Measurements from ENCODE around the gene SNU13.
"Not testable (repeated sequence)": the region's sequence is repeated elsewhere in the genome, so short reads cannot be mapped to it uniquely, and the experiment has no call there.

SNU13 gene

DNA sequence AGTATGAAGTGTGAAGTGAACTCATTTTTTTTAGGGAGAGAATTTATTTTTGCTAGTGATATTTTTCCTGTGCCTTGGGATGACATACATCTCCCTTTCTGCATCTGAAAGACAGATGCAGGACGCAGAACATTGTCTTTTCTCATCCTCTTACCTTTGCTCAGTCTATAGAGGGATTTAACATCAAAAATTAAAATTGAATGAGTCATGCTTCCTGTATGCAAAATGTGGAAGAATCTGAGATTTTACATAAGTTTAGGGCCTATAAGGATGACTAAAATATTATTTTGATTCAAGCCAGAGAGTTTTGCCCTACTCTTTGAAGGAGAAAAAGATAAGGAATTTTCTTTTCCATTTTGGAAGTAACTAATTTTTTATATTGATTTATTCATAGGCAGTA lies 40.2 kb downstream of the SNU13 start:
- TF ChIP-seq, protein P1, sequence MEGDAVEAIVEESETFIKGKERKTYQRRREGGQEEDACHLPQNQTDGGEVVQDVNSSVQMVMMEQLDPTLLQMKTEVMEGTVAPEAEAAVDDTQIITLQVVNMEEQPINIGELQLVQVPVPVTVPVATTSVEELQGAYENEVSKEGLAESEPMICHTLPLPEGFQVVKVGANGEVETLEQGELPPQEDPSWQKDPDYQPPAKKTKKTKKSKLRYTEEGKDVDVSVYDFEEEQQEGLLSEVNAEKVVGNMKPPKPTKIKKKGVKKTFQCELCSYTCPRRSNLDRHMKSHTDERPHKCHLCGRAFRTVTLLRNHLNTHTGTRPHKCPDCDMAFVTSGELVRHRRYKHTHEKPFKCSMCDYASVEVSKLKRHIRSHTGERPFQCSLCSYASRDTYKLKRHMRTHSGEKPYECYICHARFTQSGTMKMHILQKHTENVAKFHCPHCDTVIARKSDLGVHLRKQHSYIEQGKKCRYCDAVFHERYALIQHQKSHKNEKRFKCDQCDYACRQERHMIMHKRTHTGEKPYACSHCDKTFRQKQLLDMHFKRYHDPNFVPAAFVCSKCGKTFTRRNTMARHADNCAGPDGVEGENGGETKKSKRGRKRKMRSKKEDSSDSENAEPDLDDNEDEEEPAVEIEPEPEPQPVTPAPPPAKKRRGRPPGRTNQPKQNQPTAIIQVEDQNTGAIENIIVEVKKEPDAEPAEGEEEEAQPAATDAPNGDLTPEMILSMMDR (IDR thresholded peaks at IDR 0.05; ENCODE audit: control insufficient read depth, extremely low read depth, insufficient read depth): no peak
- no peak for DNase-seq (ENCODE audit: low read depth)
- H3K4me3 ChIP-seq (ENCODE audit: low read depth, low read length): no peak overlapping the region

DNA sequence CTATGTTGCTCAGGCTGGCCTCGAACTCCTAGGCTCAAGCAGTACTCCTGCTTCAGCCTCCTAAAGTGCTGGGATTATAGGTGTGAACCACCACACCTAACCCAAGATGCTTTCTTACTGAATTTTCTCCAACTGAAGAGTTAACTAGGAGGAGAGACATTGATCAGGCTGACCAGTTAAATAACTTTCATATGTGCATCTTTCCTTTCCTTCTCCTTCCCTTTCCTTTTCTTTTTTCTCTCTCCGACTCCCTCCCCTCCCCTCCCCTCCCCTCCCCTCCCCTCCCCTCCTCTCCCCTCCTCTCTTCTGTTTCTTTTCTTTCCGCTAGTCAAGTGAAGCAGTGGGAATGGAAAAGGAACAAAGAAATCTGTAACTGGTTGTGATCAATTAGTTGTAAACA lies 40.9 kb downstream of the SNU13 start:
- DNase-seq (ENCODE audit: low read depth): no peak
- TF ChIP-seq, protein P1 (IDR thresholded peaks at IDR 0.05; ENCODE audit: control insufficient read depth, extremely low read depth, insufficient read depth): no peak
- no peak overlapping the region for H3K4me3 ChIP-seq (ENCODE audit: low read depth, low read length)

DNA sequence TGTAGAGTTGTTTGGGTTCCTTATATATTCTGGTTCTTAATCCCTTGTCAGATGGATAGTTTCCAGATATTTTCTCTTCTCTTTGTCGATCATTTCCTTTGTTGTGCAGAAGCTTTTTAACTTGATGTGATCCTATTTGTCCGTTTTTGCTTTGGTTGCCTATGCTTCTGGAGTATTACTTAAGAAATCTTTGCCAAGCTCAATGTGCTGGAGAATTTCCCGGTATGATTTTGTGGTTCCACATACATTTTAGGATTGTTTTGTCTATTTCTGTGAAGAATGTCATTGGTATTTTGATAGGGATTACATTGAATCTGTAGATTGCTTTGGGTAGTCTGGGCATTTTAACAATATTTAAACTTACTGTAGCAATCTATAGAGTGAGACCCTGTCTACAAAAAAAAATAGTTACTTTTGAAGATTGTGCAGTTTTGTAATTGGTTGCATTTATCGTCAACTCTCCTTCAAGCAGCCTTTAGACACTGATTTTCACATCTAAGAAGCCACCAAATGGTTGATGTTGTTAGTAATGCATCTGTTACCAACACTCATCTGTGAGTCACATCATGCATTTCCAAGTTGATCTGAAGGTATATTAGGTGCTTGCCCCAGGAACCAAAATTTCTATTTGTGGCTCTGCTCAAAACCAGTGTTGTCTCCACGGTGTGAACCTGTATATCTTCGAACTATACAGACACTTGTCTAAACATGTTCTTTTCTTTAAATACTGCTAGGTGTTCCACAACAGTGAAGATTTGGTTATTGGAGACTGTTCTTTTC lies 46.1 kb downstream of the SNU13 start:
- TF ChIP-seq, protein P1 (IDR thresholded peaks at IDR 0.05; ENCODE audit: control insufficient read depth, extremely low read depth, insufficient read depth): no peak
- H3K4me3 ChIP-seq (ENCODE audit: low read depth, low read length): no peak overlapping the region
- DNase-seq (ENCODE audit: low read depth): no peak

DNA sequence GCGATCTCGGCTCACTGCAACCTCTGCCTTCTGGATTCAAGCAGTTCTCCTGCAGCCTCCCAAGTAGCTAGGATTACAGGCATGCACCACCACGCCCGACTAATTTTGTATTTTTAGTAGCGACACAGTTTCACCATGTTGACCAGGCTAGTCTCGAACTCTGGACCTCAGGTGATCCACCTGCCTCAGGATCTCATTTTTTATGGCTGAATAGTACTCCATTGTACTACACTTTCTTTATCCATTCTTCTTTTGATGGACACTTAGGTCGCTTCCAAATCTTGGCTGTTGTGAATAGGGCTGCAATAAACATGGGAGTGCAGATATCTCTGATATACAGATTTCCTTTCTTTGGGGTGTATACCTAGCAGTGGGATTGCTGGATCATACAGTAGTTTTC lies 46.8 kb downstream of the SNU13 start:
- H3K4me3 ChIP-seq (ENCODE audit: low read depth, low read length): no peak overlapping the region
- no peak for DNase-seq (ENCODE audit: low read depth)
- TF ChIP-seq, protein P1 (IDR thresholded peaks at IDR 0.05; ENCODE audit: control insufficient read depth, extremely low read depth, insufficient read depth): no peak

DNA sequence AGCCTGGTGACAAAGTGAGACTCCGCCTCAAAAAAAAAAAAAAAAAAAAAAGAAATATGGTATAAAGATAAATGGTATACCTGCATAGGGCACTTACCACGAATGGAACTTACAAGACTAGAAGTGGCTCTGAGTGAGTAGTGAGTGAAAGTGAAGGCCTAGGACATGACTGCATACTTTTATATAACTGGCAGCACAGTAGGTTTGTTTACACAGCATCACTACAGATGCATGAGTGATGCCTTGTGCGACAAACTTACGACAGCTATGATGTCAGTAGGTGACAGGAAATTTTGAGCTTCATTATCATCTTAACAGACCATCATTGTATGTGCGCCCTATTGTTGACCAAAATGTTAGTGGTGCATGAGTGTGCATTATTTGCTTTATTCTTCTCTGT lies 49.9 kb downstream of the SNU13 start:
- TF ChIP-seq, protein P1 (IDR thresholded peaks at IDR 0.05; ENCODE audit: control insufficient read depth, extremely low read depth, insufficient read depth): no peak
- H3K4me3 ChIP-seq (ENCODE audit: low read depth, low read length): no peak overlapping the region
- no peak for DNase-seq (ENCODE audit: low read depth)

DNA sequence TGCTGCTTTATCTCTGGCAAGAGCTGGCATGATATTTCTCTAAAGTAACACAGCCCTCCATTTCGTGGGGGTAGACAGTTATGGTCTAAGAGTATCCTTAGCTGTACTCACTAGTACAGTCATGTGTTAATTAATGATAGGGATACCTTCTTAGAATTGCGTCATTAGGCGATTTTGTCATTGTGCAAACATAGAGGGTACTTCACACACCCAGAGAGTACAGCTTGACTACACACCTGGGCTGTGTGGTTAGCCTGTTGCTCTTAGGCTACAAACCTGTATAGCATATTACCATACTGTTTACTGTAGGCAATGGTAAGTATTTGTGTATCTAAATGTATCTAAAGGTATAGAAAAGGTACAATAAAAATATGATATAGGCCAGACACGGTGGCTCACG lies 50.5 kb downstream of the SNU13 start:
- H3K4me3 ChIP-seq (ENCODE audit: low read depth, low read length): no peak overlapping the region
- TF ChIP-seq, protein P1 (IDR thresholded peaks at IDR 0.05; ENCODE audit: control insufficient read depth, extremely low read depth, insufficient read depth): no peak
- no peak for DNase-seq (ENCODE audit: low read depth)

DNA sequence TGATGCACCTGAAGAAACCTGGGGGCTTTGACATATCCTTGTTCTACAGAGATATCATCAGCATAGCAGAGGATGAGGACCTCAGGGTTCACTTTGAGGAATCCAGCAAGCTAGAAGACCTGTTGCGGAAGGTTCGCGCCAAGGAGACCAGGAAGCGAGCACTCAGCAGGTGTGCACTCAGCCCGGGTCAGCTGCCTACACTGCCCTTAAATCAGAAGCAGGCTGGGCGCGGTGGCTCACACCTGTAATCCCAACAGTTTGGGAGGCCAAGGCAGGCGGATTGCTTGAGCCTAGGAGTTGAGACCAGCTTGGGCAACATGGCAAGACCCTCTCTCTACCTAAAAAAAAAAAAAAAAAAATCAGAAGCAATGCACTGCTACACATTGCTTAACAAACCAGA lies 51.0 kb downstream of the SNU13 start:
- H3K4me3 ChIP-seq (ENCODE audit: low read depth, low read length); DNase-seq (ENCODE audit: low read depth): not testable (repeated sequence)

All from LNCaP clone FGC (cell line).